ENCODE data around the gene MAP2K2.
A peak's percentile ranks its signal among the peaks of the same experiment; 100 is the strongest.

Gene MAP2K2

GRCh38 chr19:4121815-4122214, 2.1 kb downstream of the MAP2K2 start:
- peaks cover 18% of the 10 kb centered on the region for H3K79me1 ChIP-seq (ENCODE audit: low read depth, low read length)
- no peak overlapping the region for H3K14ac ChIP-seq (ENCODE audit: low read length)
- no peak for DNase-seq (ENCODE audit: low spot score)
- no peak overlapping the region for H2BK15ac ChIP-seq (ENCODE audit: low read length)
- no peaks in the 10 kb centered on the region for H3K9me3 ChIP-seq (replicated peaks in 1 of 2; ENCODE audit: control insufficient read depth in 2 of 2, insufficient read depth in 1 of 2, low read depth in 1 of 2, low read length in 2 of 2)
- H3K18ac ChIP-seq (ENCODE audit: low read length), result no peak overlapping the region
- no peak overlapping the region for H2AFZ ChIP-seq (ENCODE audit: low read length)
- H2BK12ac ChIP-seq (ENCODE audit: low read length), result no peak overlapping the region
- no peaks in the 10 kb centered on the region for H3K27me3 ChIP-seq (ENCODE audit: control insufficient read depth in 3 of 3, insufficient read depth in 3 of 3, low read depth in 1 of 3, low read length in 3 of 3)
- no peak overlapping the region for H3K27ac ChIP-seq (replicated peaks; ENCODE audit: low read length)
- no peak overlapping the region for H2BK5ac ChIP-seq (ENCODE audit: low read length)
- H3K23ac ChIP-seq (ENCODE audit: low read depth, low read length, poor library complexity), result no peak overlapping the region
- no peak overlapping the region for H3K4me2 ChIP-seq (ENCODE audit: insufficient read depth, low read length, poor library complexity, severe bottlenecking)
- H4K8ac ChIP-seq (ENCODE audit: low read depth, low read length), result no peak overlapping the region
- no peak overlapping the region for H3K4ac ChIP-seq (ENCODE audit: low read length)
- H4K91ac ChIP-seq (ENCODE audit: low read depth, low read length, poor library complexity), result no peak overlapping the region
- H3K4me1 ChIP-seq (ENCODE audit: control insufficient read depth in 2 of 2, insufficient read depth in 1 of 2, low read depth in 1 of 2, low read length in 2 of 2), result peaks cover 7 to 8% of the 10 kb centered on the region in 2 donors
- H2BK120ac ChIP-seq (ENCODE audit: low read depth, low read length), result no peak overlapping the region
- no peak overlapping the region for H2AK5ac ChIP-seq (ENCODE audit: low read depth, low read length)
- no peak overlapping the region for H3K9ac ChIP-seq (ENCODE audit: low read depth, low read length, poor library complexity)
- peaks cover 12 to 31% of the 10 kb centered on the region in 2 donors for H3K36me3 ChIP-seq (replicated peaks in 1 of 2; ENCODE audit: control insufficient read depth in 2 of 2, insufficient read depth in 2 of 2, low read length in 2 of 2)
- no CpG with 5 or more reads among the region's 4 CpGs for WGBS, 2 donors (ENCODE audit: extremely low coverage in 2 of 2, insufficient read length in 2 of 2, insufficient replicate concordance in 1 of 2)
- H3K4me3 ChIP-seq (ENCODE audit: low read length in 2 of 2), result no peak overlapping the region

- Histone ChIP-seq H4K91ac (ENCODE audit: low read depth, low read length, poor library complexity) (no peak overlapping the region), H3K23ac (ENCODE audit: low read depth, low read length, poor library complexity) (no peak overlapping the region), H3K4me3 (ENCODE audit: low read length in 2 of 2) (no peak overlapping the region), H3K79me1 (ENCODE audit: low read depth, low read length) (peaks cover 18% of the 10 kb centered on the region), H4K8ac (ENCODE audit: low read depth, low read length) (no peak overlapping the region), H3K4me1 (ENCODE audit: control insufficient read depth in 2 of 2, insufficient read depth in 1 of 2, low read depth in 1 of 2, low read length in 2 of 2) (peaks cover 7 to 8% of the 10 kb centered on the region in 2 donors), H3K27me3 (ENCODE audit: control insufficient read depth in 3 of 3, insufficient read depth in 3 of 3, low read depth in 1 of 3, low read length in 3 of 3) (no peaks in the 10 kb centered on the region), H3K9ac (ENCODE audit: low read depth, low read length, poor library complexity) (no peak overlapping the region), H2BK120ac (ENCODE audit: low read depth, low read length) (no peak overlapping the region), H3K36me3 (replicated peaks in 1 of 2; ENCODE audit: control insufficient read depth in 2 of 2, insufficient read depth in 2 of 2, low read length in 2 of 2) (peaks cover 13 to 36% of the 10 kb centered on the region in 2 donors), H3K9me3 (replicated peaks in 1 of 2; ENCODE audit: control insufficient read depth in 2 of 2, insufficient read depth in 1 of 2, low read depth in 1 of 2, low read length in 2 of 2) (no peaks in the 10 kb centered on the region), H3K4ac (ENCODE audit: low read length) (no peak overlapping the region), H2AFZ (ENCODE audit: low read length) (no peak overlapping the region), H2BK5ac (ENCODE audit: low read length) (peak overlapping the region; percentile 53), H3K14ac (ENCODE audit: low read length) (no peak overlapping the region), H2BK15ac (ENCODE audit: low read length) (no peak overlapping the region), H3K4me2 (ENCODE audit: insufficient read depth, low read length, poor library complexity, severe bottlenecking) (no peak overlapping the region), H2AK5ac (ENCODE audit: low read depth, low read length) (no peak overlapping the region), H3K18ac (ENCODE audit: low read length) (no peak overlapping the region), H2BK12ac (ENCODE audit: low read length) (no peak overlapping the region), H3K27ac (replicated peaks; ENCODE audit: low read length) (no peak overlapping the region)
- WGBS, 2 donors (ENCODE audit: extremely low coverage in 2 of 2, insufficient read length in 2 of 2, insufficient replicate concordance in 1 of 2), result no CpG with 5 or more reads among the region's 5 CpGs
- no peak for DNase-seq (ENCODE audit: low spot score)
These were observed 2.7 kb downstream of the MAP2K2 start for GRCh38 chr19:4121273-4121612.

DNA sequence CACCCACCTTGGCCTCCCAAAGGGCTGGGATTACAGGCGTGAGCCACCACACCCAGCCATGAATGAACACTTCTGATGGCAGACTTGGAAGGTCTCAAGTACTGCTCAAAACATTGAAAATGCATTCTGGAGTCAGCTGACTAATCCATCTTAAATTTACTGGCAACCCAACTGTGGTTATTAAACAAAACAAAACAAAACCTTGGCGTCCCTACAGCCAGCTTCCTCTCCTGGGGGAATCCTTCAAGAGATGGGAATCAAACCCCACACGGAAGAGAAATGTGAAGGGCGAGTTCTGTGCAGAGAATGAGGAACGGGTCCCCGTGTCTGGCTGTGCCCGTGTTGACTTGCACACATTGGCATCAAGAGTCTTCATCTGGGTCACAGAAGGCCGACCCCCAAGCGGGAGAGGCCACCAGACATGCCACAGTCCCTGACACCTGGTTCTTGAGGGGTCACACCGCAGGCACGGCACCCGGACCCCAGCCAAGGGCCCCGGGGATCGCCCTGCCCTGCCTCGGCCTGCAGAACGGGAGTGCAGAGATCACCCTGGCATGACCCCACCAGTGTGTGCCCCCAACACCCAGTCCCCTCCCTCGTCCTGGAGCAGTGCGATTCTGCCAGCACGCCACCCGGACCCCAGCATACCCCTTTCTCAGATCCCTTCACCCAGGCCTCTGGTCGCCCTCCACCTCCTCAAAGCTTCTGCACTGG, 3.2 kb downstream of the MAP2K2 start:
- no peak overlapping the region for H2AFZ ChIP-seq (ENCODE audit: low read length)
- no peak overlapping the region for H3K23ac ChIP-seq (ENCODE audit: low read depth, low read length, poor library complexity)
- H3K4me2 ChIP-seq (ENCODE audit: insufficient read depth, low read length, poor library complexity, severe bottlenecking), result no peak overlapping the region
- H4K91ac ChIP-seq (ENCODE audit: low read depth, low read length, poor library complexity), result no peak overlapping the region
- H2BK5ac ChIP-seq (ENCODE audit: low read length), result peak overlapping the region; percentile 53
- H3K9me3 ChIP-seq (replicated peaks in 1 of 2; ENCODE audit: control insufficient read depth in 2 of 2, insufficient read depth in 1 of 2, low read depth in 1 of 2, low read length in 2 of 2), result no peaks in the 10 kb centered on the region
- DNase-seq (ENCODE audit: low spot score), result no peak
- no peak overlapping the region for H3K9ac ChIP-seq (ENCODE audit: low read depth, low read length, poor library complexity)
- no peak overlapping the region for H3K27ac ChIP-seq (replicated peaks; ENCODE audit: low read length)
- H4K8ac ChIP-seq (ENCODE audit: low read depth, low read length), result no peak overlapping the region
- H3K4ac ChIP-seq (ENCODE audit: low read length), result no peak overlapping the region
- peaks cover 7 to 8% of the 10 kb centered on the region in 2 donors for H3K4me1 ChIP-seq (ENCODE audit: control insufficient read depth in 2 of 2, insufficient read depth in 1 of 2, low read depth in 1 of 2, low read length in 2 of 2)
- peaks cover 20% of the 10 kb centered on the region for H3K79me1 ChIP-seq (ENCODE audit: low read depth, low read length)
- H3K18ac ChIP-seq (ENCODE audit: low read length), result no peak overlapping the region
- peaks cover 16 to 41% of the 10 kb centered on the region in 2 donors for H3K36me3 ChIP-seq (replicated peaks in 1 of 2; ENCODE audit: control insufficient read depth in 2 of 2, insufficient read depth in 2 of 2, low read length in 2 of 2)
- no peaks in the 10 kb centered on the region for H3K27me3 ChIP-seq (ENCODE audit: control insufficient read depth in 3 of 3, insufficient read depth in 3 of 3, low read depth in 1 of 3, low read length in 3 of 3)
- no peak overlapping the region for H2BK12ac ChIP-seq (ENCODE audit: low read length)
- H3K4me3 ChIP-seq (ENCODE audit: low read length in 2 of 2), result no peak overlapping the region
- no peak overlapping the region for H2BK15ac ChIP-seq (ENCODE audit: low read length)
- H2BK120ac ChIP-seq (ENCODE audit: low read depth, low read length), result no peak overlapping the region
- H3K14ac ChIP-seq (ENCODE audit: low read length), result no peak overlapping the region
- no peak overlapping the region for H2AK5ac ChIP-seq (ENCODE audit: low read depth, low read length)
- WGBS, 2 donors (ENCODE audit: extremely low coverage in 2 of 2, insufficient read length in 2 of 2, insufficient replicate concordance in 1 of 2), result no CpG with 5 or more reads among the region's 21 CpGs

GRCh38 chr19:4119763-4120162, 4.2 kb downstream of the MAP2K2 start:
- no peak overlapping the region for H3K4me3 ChIP-seq (ENCODE audit: low read length in 2 of 2)
- H2BK15ac ChIP-seq (ENCODE audit: low read length), result no peak overlapping the region
- H3K4ac ChIP-seq (ENCODE audit: low read length), result no peak overlapping the region
- no peak overlapping the region for H3K9ac ChIP-seq (ENCODE audit: low read depth, low read length, poor library complexity)
- H2BK12ac ChIP-seq (ENCODE audit: low read length), result no peak overlapping the region
- H4K91ac ChIP-seq (ENCODE audit: low read depth, low read length, poor library complexity), result no peak overlapping the region
- no peak overlapping the region for H3K27ac ChIP-seq (replicated peaks; ENCODE audit: low read length)
- no peaks in the 10 kb centered on the region for H3K9me3 ChIP-seq (replicated peaks in 1 of 2; ENCODE audit: control insufficient read depth in 2 of 2, insufficient read depth in 1 of 2, low read depth in 1 of 2, low read length in 2 of 2)
- H3K18ac ChIP-seq (ENCODE audit: low read length), result no peak overlapping the region
- H2AK5ac ChIP-seq (ENCODE audit: low read depth, low read length), result no peak overlapping the region
- H3K14ac ChIP-seq (ENCODE audit: low read length), result no peak overlapping the region
- no peak for DNase-seq (ENCODE audit: low spot score)
- peaks cover 7 to 8% of the 10 kb centered on the region in 2 donors for H3K4me1 ChIP-seq (ENCODE audit: control insufficient read depth in 2 of 2, insufficient read depth in 1 of 2, low read depth in 1 of 2, low read length in 2 of 2)
- H3K4me2 ChIP-seq (ENCODE audit: insufficient read depth, low read length, poor library complexity, severe bottlenecking), result no peak overlapping the region
- no peak overlapping the region for H2AFZ ChIP-seq (ENCODE audit: low read length)
- no peak overlapping the region for H2BK5ac ChIP-seq (ENCODE audit: low read length)
- H2BK120ac ChIP-seq (ENCODE audit: low read depth, low read length), result no peak overlapping the region
- H4K8ac ChIP-seq (ENCODE audit: low read depth, low read length), result no peak overlapping the region
- peaks cover 22% of the 10 kb centered on the region for H3K79me1 ChIP-seq (ENCODE audit: low read depth, low read length)
- peaks cover 24 to 51% of the 10 kb centered on the region in 2 donors for H3K36me3 ChIP-seq (replicated peaks in 1 of 2; ENCODE audit: control insufficient read depth in 2 of 2, insufficient read depth in 2 of 2, low read length in 2 of 2)
- no CpG with 5 or more reads among the region's 13 CpGs for WGBS, 2 donors (ENCODE audit: extremely low coverage in 2 of 2, insufficient read length in 2 of 2, insufficient replicate concordance in 1 of 2)
- H3K23ac ChIP-seq (ENCODE audit: low read depth, low read length, poor library complexity), result peak overlapping the region; percentile 47
- no peaks in the 10 kb centered on the region for H3K27me3 ChIP-seq (ENCODE audit: control insufficient read depth in 3 of 3, insufficient read depth in 3 of 3, low read depth in 1 of 3, low read length in 3 of 3)

Data from neuronal stem cell (in vitro differentiated cells).